ENCODE measurements around the gene LDLRAD4. TPM values are rescaled to one million over a fixed set of nuclear protein-coding genes. Genes with fewer than 3 reads are reported as not detected.

LDLRAD4 gene
- polyA plus RNA-seq, 1 donor: 8.0 TPM

GRCh38 chr18:13521418-13521817 lies 302.9 kb downstream of the LDLRAD4 start:
- no peak for DNase-seq

DNA sequence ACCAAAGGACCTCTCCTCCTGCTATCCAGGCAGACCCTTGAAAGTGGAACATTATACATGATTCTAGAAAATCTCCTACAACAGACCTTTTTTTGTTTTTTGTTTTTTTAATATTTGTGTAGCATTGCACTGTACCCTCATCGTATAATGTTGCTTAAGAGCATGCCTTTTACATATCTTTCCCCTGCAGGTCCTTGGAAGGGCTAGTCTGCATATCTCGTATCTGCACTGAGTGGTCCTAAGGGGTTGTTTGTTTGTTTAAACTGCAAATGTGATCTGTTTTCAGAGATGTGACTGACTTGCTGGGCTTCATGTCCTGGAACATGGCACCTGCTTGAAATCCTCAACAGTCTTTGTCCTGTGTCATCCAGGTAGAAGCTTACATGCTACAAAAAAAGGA lies 303.7 kb downstream of the LDLRAD4 start:
- no peak for DNase-seq

DNA sequence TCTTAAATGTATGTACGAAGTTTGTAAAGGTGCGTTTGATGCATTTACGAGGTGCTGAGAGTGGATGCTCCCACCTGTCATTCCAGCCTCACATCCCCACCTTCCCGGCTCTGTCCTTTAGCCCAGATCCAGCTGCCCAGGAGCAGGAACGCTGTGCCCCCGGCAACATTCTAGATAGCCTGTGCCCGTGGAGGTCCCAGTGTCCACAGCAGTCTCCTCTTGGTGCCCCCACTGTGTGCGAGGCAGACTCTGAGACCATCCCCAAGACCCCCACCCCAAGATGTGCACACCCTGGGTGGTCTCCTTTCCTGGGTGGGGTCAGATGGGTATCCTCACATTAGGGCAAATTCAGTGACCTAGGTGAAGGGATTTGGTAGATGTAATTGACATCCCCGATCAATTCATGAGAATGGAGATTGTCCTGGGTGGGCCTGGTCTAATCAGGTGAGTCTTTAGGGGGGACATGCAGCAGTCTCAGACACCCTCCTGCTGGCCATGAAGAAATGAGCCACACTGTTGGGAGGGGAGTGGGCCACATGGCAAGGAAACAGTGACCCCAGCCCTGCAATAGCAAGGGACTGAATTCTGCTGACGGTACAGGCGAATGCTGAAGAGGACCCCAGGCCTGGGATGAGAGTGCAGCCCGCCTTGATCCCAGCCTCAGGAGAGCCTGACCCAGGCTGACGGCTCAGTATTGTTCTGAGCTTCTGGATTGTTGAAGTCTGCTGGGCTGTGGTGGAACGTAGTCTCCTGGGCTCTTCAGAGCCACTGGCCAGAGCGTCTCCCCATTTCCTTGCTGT lies 304.5 kb downstream of the LDLRAD4 start:
- no peak for DNase-seq

DNA sequence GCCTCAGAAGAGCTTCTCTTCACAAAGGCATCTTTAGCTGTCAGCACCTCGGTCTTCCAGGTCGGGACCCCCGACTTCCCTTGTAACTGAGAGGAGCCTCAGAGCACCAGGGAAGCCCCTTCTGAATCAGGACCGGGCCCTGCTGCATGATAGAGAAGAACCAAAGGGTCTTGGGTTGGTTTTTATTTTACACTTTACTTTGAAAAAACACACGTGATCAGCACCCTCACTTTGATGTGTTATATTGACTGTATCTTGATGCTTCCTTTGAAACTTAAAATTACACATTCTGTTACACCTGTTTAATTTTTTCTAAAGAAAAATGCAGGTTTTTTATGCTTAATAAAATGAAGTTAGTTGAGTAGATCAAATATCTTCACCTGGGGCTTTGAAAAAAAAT lies 305.5 kb downstream of the LDLRAD4 start:
- no peak for DNase-seq

DNA sequence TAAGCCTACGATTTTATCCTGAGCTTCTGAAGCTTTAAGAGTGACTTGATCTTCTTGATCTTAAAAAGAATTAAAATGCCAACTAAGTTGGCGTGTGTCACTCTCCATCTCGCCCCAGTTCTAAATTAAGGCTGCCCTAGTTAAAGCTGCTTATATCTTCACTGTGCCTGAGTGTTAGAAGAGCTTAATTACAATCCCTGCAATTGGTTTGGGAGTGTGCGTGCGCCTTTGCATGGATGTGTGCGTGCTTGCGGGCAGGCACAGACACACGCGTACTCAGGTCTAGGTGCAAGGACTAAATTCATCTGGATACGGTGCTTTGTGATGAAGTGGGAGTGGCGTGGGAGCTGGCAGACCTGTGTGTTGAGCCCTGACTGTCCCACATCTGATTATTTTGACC lies 306.3 kb downstream of the LDLRAD4 start:
- no peak for DNase-seq

DNA sequence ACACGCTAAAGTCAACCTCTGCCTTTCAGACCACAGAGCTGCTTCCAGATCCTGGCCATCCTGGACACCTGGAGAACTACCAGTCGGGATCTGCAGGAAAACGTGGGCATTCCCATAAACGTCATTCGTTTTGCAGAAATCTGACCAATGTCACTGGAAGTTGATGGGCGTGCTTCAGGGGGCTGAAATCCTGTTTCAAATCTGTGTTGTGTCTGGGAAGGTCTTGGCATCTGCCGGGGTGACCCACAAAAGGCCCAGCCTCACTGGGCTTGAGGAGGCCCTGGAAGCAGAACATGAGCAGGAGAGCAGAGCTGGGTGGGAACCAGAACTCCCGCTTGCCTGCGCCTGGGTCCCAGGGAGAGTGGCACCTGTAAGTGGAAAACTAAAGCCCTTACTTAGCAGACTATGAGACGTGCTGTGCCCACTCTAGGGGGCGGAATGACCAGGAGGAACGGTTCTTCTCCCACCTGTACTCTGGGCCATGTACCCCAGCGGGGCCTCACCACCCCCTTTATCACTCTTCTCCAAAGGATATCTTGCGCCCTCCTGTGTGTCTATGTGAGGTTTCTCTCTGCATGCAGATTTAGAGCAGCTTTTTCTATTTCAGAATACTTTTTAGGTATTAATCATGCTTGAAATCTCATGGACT lies 306.9 kb downstream of the LDLRAD4 start:
- DNase-seq: no peak

DNA sequence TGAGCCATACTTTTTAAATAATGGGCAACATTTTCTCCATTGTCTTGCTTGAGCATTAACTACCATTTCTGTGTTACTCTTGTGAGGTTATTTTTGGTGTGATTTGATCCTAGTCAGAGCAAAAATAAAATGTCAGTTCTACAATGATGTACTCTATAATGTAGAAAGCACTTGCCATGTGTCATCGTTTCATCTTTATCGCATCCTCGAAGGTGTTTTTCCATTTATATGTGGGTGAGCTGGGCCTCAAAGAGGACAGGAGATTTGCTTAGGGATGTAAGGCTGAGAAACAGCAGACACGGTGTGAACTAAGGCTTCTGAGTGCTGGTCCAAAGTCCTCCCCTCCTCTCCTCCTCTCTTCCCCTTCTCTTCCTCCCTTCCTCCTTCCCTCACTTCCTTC lies 308.0 kb downstream of the LDLRAD4 start:
- DNase-seq: no peak

DNA sequence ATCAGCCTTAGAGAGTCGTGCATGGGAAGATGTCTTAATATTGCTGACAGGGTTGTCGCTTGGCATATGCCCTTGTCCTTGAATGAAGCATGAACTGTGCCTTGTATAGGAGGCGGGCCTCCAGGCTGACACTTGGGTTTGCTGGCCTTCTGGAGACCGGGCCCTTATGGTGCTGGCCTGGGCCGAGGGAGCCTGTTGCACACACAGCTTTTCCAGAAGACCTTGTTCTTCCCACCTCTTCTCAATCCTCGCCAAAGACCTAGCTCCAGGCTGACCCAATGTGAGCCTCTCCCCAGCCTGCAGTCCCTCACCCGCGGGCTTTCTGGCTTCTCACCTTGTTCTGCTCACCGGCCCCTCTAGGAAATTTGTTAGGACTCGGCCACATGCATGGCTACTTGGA lies 308.7 kb downstream of the LDLRAD4 start:
- no peak for DNase-seq

DNA sequence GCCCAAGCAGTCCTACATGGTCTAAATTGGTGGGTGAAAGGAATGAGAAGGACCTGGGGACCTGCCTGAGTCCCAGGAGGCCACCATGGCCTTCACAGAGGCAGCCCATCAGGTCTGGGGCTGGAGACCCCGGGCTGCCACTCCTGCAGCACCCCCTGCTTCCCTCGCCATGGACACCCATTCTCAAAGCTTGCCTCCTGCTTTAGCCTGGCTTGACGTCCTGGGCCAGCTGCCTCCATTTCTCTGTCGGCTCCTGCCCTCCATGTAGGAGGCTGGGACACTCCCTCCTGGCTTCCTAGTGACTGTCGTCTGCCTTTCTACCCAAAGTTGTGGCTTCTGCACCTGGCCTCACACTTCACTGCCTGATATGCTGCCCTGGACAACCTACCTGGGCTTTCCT lies 309.2 kb downstream of the LDLRAD4 start:
- no peak for DNase-seq

GRCh38 chr18:13528739-13529392 lies 310.3 kb downstream of the LDLRAD4 start:
- DNase-seq: no peak

- peak; percentile 36 for DNase-seq
These were observed 311.7 kb downstream of the LDLRAD4 start for GRCh38 chr18:13530033-13530878.

GRCh38 chr18:13530879-13531387 lies 312.4 kb downstream of the LDLRAD4 start:
- peak; percentile 47 for DNase-seq

DNA sequence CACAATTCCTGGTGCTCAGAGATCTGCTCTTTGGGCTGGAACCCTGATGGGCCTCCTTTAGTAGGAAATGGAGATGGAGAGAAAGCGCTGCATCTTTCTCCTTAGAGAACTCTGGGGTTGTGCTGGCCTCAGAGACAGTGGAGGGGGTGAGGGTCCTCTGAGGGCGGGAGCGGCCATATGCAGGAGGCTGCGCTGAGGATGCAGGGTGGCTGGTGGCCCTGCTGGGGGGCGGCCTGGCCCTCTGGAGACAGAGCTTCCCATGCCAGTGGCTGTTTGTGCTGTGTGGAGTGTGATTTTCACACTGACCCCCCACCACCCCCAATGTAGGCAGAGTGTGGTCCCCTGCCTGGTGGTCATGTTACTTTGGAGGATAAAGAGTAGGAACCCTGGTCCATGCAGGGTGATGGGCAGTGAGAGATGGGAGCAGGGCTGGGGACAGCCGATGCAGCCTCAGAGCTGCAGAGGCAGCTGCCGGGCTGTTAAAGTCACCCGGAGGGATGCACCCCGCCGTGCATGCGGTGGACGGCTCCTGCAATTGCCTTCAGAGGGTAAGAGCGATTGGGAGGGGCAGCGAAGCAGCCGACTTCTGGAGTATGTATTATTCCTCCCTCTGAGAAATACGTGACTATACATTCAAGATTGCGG lies 313.2 kb downstream of the LDLRAD4 start:
- DNase-seq: no peak

GRCh38 chr18:13532406-13533075 lies 314.0 kb downstream of the LDLRAD4 start:
- DNase-seq: no peak

DNA sequence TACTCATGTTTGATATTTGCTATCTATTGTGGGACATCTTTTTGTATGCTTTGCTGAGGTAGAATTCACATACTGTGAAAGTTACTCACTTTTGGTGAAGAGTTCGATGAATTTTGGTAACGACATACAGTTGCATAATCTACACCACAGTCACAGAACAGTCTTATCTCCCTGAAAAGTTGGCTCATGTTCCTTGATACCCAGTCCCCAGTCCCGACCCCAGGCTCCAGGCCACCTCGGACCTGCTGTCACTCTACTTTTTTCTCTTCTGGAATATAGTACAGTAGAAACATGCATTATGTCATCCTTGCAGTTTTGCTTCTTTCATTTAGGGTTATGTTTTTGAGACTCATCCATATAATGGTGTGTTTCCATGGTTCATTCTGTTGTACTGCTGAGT lies 316.1 kb downstream of the LDLRAD4 start:
- DNase-seq: no peak

GRCh38 chr18:13536578-13536977 lies 318.0 kb downstream of the LDLRAD4 start:
- no peak for DNase-seq

GRCh38 chr18:13537022-13537780 lies 318.6 kb downstream of the LDLRAD4 start:
- no peak for DNase-seq

DNA sequence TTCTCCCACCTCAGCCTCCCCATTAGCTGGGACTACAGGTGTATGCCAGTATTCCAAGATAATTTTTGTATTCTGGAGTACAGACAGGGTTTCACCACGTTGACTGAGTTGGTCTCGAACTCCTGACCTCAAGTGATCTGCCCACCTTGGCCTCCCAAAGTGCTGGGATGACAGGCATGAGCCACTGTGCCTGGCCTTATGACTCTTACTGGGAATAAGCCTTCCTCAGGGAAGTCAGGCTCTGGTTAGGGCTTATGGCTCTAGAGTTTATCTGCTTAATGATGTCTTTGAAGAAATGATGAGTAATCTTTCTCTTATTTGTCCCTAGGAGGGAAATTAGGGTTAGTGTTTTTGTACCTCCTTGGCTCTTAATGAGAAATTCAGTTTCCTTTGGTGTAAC lies 320.1 kb downstream of the LDLRAD4 start:
- no peak for DNase-seq

DNA sequence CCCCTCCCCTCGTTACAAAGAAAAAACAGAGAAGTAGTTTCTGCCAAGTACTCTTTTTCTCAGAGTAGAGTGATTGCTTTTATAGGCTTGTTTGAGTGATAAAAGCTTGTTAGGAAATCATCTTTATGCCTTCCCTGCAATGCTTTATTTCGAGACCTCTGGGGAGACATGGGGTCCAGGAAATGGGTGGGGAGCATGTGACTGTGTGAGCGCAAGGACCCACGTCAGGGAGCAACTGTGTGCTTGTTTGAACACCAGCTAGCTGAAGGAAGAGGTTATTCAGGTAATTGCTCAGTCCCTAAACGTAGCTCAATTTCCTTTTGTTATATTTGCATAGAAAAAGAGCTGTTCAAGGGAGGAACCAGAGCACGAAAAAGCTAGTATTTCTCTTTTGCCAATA lies 320.5 kb downstream of the LDLRAD4 start:
- no peak for DNase-seq

- no peak for DNase-seq
These were observed 321.4 kb downstream of the LDLRAD4 start for GRCh38 chr18:13539843-13540476.
